Left ventricle myocardium inferior (tissue), 1 donor: ENCODE results near the gene NRXN3. TPM values are rescaled to one million over a fixed set of nuclear protein-coding genes. Genes with fewer than 3 reads are reported as not detected.

Experiments used
- DNase-seq: peaks from one replicate; pipeline ENCODE4 v3.0.0-alpha.2; 2020
- H3K27ac ChIP-seq: fragments of 200-600 bp; replicated peaks from 2 replicates; pipeline ENCODE4 v1.8.0; 2021
- H3K27me3 ChIP-seq: fragments of 200-600 bp; 2 replicates; pipeline ENCODE4 v1.8.0; 2021; ENCODE audit warnings: low read depth
- H3K36me3 ChIP-seq: fragments of 200-600 bp; 2 replicates; pipeline ENCODE4 v1.8.0; 2021
- H3K4me1 ChIP-seq: fragments of 200-600 bp; 2 replicates; pipeline ENCODE4 v1.8.0; 2021
- H3K4me3 ChIP-seq: fragments of 200-600 bp; 2 replicates; pipeline ENCODE4 v1.8.0; 2021; ENCODE audit warnings: mild to moderate bottlenecking, moderate library complexity
- H3K9me3 ChIP-seq: fragments of 200-600 bp; replicated peaks from 2 replicates; pipeline ENCODE4 v1.8.0; 2021
- intact Hi-C: fragments of 100-400 bp; cut with micrococcal nuclease; formaldehyde crosslinking; loops from one replicate; pipeline ENCODE4 v1.11.0; 2022
- total RNA-seq: library from RNA; stranded (reverse); fragmentation: NEBNext Ultra II Directional; extraction: Animal tissue kit (Norgen Biotek cat#: 25700); gene quantifications from one replicate; pipeline ENCODE4 v1.2.1, GENCODE V29; 2021
- TF ChIP-seq, protein P1 (sequence below): fragments of 200-600 bp; IDR thresholded peaks from 2 replicates; pipeline ENCODE4 v1.8.0; 2021; ENCODE audit warnings: antibody characterized with exemption, mild to moderate bottlenecking, borderline replicate concordance
- donor health status: DM: no; HTN: yes; CAD: no; lungs with severe emphysema.

Gene NRXN3
- total RNA-seq, 1 donor from 2014 or later: 1.2 TPM

- intact Hi-C loops: no loop called here
- H3K9me3 ChIP-seq: no peaks in the 10 kb centered on the region
- H3K27me3 ChIP-seq: no peaks in the 10 kb centered on the region
- no peak overlapping the region for H3K27ac ChIP-seq
- no peak overlapping the region for H3K4me3 ChIP-seq
- H3K36me3 ChIP-seq: no peaks in the 10 kb centered on the region
- TF ChIP-seq, protein P1, sequence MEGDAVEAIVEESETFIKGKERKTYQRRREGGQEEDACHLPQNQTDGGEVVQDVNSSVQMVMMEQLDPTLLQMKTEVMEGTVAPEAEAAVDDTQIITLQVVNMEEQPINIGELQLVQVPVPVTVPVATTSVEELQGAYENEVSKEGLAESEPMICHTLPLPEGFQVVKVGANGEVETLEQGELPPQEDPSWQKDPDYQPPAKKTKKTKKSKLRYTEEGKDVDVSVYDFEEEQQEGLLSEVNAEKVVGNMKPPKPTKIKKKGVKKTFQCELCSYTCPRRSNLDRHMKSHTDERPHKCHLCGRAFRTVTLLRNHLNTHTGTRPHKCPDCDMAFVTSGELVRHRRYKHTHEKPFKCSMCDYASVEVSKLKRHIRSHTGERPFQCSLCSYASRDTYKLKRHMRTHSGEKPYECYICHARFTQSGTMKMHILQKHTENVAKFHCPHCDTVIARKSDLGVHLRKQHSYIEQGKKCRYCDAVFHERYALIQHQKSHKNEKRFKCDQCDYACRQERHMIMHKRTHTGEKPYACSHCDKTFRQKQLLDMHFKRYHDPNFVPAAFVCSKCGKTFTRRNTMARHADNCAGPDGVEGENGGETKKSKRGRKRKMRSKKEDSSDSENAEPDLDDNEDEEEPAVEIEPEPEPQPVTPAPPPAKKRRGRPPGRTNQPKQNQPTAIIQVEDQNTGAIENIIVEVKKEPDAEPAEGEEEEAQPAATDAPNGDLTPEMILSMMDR: no peak
- no peaks in the 10 kb centered on the region for H3K4me1 ChIP-seq
- no peak for DNase-seq
Measured at GRCh38 chr14:79117561-79117960, 947.4 kb downstream of the NRXN3 start.

GRCh38 chr14:79118291-79118690, 948.1 kb downstream of the NRXN3 start:
- no peaks in the 10 kb centered on the region for H3K36me3 ChIP-seq
- no peak overlapping the region for H3K4me3 ChIP-seq
- no peaks in the 10 kb centered on the region for H3K27me3 ChIP-seq
- no peak for DNase-seq
- H3K4me1 ChIP-seq: no peaks in the 10 kb centered on the region
- no peak overlapping the region for H3K27ac ChIP-seq
- no peaks in the 10 kb centered on the region for H3K9me3 ChIP-seq
- TF ChIP-seq, protein P1: no peak
- intact Hi-C loops: no loop called here

GRCh38 chr14:79134361-79134760, 964.2 kb downstream of the NRXN3 start:
- H3K36me3 ChIP-seq: no peaks in the 10 kb centered on the region
- H3K27me3 ChIP-seq: no peaks in the 10 kb centered on the region
- peaks cover 8% of the 10 kb centered on the region for H3K9me3 ChIP-seq
- TF ChIP-seq, protein P1: no peak
- no peaks in the 10 kb centered on the region for H3K4me1 ChIP-seq
- no peak overlapping the region for H3K27ac ChIP-seq
- no peak overlapping the region for H3K4me3 ChIP-seq
- no peak for DNase-seq
- intact Hi-C loops: no loop called here

- TF ChIP-seq, protein P1: no peak
- no peak for DNase-seq
- Histone ChIP-seq H3K27me3 (no peaks in the 10 kb centered on the region), H3K9me3 (peaks cover 8% of the 10 kb centered on the region), H3K36me3 (no peaks in the 10 kb centered on the region), H3K4me1 (no peaks in the 10 kb centered on the region), H3K27ac (no peak overlapping the region), H3K4me3 (no peak overlapping the region)
- intact Hi-C loops: no loop called here
Measured at GRCh38 chr14:79136071-79137044, 966.2 kb downstream of the NRXN3 start.

DNA sequence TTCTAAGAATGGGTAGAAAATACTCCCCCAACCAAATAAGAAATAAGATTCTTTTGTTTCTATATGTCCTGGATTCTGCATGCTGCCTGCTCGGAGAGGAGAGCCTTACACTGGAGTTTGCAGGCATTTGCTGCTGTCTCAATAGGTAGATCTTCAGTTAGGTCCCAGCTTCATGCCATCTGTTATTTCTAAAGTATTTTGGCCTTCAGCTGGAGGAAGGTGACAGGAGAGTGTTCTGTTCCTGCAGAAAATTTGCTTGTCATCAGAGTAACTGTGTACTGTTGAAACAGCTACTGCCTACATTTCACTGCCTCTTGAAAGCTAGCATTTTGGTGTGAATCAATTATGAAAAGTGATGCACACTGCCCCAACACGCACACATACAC, 966.9 kb downstream of the NRXN3 start:
- intact Hi-C loops: no loop called here
- no peaks in the 10 kb centered on the region for H3K4me1 ChIP-seq
- H3K4me3 ChIP-seq: no peak overlapping the region
- peaks cover 1% of the 10 kb centered on the region for H3K9me3 ChIP-seq
- H3K27me3 ChIP-seq: no peaks in the 10 kb centered on the region
- DNase-seq: no peak
- H3K36me3 ChIP-seq: no peaks in the 10 kb centered on the region
- H3K27ac ChIP-seq: no peak overlapping the region
- TF ChIP-seq, protein P1: no peak
